ENCODE data around the gene CNGB1. TPM values are rescaled to one million over a fixed set of nuclear protein-coding genes. Genes with fewer than 3 reads are reported as not detected.

CNGB1 gene
- total and polyA plus RNA-seq, 2 of the 13 experiments (the other 11 are each of a cell fraction or from before 2014, with no cell fraction given): 0.02 to 0.15 TPM

- TF ChIP-seq ZFAT (CRISPR knock-in tag; conservative IDR thresholded peaks at IDR 0.05) (no peak), THAP11 (CRISPR knock-in tag; IDR thresholded peaks at IDR 0.05) (peak; percentile 81), ISL2 (CRISPR knock-in tag; IDR thresholded peaks at IDR 0.05) (peak; percentile 100), MTA1 (CRISPR knock-in tag; IDR thresholded peaks at IDR 0.05; ENCODE audit: borderline replicate concordance) (peak; percentile 29; the same call in 1 of the 2 replicates), ZNF12 (CRISPR knock-in tag; IDR thresholded peaks at IDR 0.05) (peak; percentile 13; the same call in 1 of the 2 replicates), ZNF574 (CRISPR knock-in tag; IDR thresholded peaks at IDR 0.05) (peak; percentile 47; the same call in 1 of the 2 replicates), UBTF (CRISPR knock-in tag; IDR thresholded peaks at IDR 0.05) (no peak), NR2F6 (IDR thresholded peaks at IDR 0.05) (peak; percentile 97), NR2F6 (CRISPR knock-in tag; IDR thresholded peaks at IDR 0.05) (peak; percentile 93), ZNF619 (CRISPR knock-in tag; IDR thresholded peaks at IDR 0.05) (no peak), ZNF33B (CRISPR knock-in tag; IDR thresholded peaks at IDR 0.05) (no peak), SP1 (IDR thresholded peaks at IDR 0.05) (no peak), SP1 (CRISPR knock-in tag; IDR thresholded peaks at IDR 0.05) (peak; percentile 31; the same call in 1 of the 2 replicates), ZNF282 (IDR thresholded peaks at IDR 0.05; ENCODE audit: partially characterized antibody) (no peak), ZNF747 (CRISPR knock-in tag; IDR thresholded peaks at IDR 0.05; ENCODE audit: borderline replicate concordance) (no peak), SMC3 (IDR thresholded peaks at IDR 0.05; ENCODE audit: low read length) (no peak), ATRX (CRISPR knock-in tag; IDR thresholded peaks at IDR 0.05; ENCODE audit: borderline replicate concordance) (no peak), ZNF7 (CRISPR knock-in tag; IDR thresholded peaks at IDR 0.05) (no peak; the same call in 1 of the 2 replicates), SPEN (CRISPR knock-in tag; IDR thresholded peaks at IDR 0.05; ENCODE audit: low read depth) (0 out of 2 replicates have a peak, but pooled peaks have one; percentile 15)
- TF ChIP-seq, protein P1, sequence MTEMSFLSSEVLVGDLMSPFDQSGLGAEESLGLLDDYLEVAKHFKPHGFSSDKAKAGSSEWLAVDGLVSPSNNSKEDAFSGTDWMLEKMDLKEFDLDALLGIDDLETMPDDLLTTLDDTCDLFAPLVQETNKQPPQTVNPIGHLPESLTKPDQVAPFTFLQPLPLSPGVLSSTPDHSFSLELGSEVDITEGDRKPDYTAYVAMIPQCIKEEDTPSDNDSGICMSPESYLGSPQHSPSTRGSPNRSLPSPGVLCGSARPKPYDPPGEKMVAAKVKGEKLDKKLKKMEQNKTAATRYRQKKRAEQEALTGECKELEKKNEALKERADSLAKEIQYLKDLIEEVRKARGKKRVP (CRISPR knock-in tag; IDR thresholded peaks at IDR 0.05): peak in 1 of 2 experiments; percentile 83; a peak in 2 of 4 replicates
- TF ChIP-seq, protein P2, sequence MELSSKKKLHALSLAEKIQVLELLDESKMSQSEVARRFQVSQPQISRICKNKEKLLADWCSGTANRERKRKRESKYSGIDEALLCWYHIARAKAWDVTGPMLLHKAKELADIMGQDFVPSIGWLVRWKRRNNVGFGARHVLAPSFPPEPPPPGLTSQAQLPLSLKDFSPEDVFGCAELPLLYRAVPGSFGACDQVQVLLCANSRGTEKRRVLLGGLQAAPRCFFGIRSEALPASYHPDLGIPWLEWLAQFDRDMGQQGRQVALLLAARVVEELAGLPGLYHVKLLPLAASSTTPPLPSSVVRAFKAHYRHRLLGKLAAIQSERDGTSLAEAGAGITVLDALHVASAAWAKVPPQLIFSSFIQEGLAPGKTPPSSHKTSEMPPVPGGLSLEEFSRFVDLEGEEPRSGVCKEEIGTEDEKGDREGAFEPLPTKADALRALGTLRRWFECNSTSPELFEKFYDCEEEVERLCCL (CRISPR knock-in tag; IDR thresholded peaks at IDR 0.05; ENCODE audit: borderline replicate concordance): 0 out of 2 replicates have a peak, but pooled peaks have one; percentile 18
Measured at GRCh38 chr16:57894390-57895080, 76.4 kb downstream of the CNGB1 start (continued).

Data from HepG2 (cell line).